ENCODE measurements around the gene ALDH3B2. TPM values are rescaled to one million over a fixed set of nuclear protein-coding genes. Genes with fewer than 3 reads are reported as not detected.

The ALDH3B2 gene
- total RNA-seq, 1 experiment from 2014 or later = 0.13 TPM

DNA sequence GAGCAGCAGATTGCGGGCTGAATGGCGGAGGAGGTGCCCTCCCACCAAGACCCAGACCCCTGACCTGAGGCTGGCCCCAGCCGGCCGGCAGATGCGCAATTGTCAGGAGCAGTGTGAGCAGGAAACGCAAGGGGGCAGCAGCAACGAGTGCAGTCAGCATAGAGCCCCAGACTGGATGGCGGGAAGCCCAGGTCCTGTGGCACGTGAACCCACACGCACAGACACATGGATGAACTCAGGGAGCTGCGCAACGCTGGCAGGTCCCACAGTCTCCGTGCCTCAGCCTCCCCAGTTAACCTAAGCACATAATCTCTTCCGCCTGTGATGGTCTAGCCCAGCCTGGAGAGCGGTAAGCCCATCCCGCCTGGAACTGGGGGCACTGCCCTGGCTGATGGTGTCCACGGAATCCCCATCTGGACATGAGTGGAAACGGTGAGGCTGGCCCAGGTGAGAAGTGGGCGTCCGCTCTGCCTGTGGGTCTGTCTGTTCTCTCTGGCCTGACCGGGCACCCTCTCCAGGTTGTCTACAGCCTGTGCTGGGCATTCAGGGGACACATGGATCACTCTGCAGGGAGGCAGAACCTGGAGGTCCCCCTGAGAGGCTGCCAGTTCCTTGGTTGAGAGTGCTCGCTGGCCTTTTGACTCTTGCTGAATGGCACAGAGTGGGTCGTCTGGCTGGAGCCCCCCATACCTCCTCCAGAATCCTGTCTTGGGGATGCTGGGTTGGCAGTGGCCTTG lies 34.2 kb downstream of the ALDH3B2 start (continued):
- TF ChIP-seq, protein P1, sequence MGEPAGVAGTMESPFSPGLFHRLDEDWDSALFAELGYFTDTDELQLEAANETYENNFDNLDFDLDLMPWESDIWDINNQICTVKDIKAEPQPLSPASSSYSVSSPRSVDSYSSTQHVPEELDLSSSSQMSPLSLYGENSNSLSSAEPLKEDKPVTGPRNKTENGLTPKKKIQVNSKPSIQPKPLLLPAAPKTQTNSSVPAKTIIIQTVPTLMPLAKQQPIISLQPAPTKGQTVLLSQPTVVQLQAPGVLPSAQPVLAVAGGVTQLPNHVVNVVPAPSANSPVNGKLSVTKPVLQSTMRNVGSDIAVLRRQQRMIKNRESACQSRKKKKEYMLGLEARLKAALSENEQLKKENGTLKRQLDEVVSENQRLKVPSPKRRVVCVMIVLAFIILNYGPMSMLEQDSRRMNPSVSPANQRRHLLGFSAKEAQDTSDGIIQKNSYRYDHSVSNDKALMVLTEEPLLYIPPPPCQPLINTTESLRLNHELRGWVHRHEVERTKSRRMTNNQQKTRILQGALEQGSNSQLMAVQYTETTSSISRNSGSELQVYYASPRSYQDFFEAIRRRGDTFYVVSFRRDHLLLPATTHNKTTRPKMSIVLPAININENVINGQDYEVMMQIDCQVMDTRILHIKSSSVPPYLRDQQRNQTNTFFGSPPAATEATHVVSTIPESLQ (CRISPR knock-in tag; IDR thresholded peaks at IDR 0.05) = no peak
- TF ChIP-seq, protein P2, sequence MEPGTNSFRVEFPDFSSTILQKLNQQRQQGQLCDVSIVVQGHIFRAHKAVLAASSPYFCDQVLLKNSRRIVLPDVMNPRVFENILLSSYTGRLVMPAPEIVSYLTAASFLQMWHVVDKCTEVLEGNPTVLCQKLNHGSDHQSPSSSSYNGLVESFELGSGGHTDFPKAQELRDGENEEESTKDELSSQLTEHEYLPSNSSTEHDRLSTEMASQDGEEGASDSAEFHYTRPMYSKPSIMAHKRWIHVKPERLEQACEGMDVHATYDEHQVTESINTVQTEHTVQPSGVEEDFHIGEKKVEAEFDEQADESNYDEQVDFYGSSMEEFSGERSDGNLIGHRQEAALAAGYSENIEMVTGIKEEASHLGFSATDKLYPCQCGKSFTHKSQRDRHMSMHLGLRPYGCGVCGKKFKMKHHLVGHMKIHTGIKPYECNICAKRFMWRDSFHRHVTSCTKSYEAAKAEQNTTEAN (CRISPR knock-in tag; IDR thresholded peaks at IDR 0.05) = peak; percentile 94
- TF ChIP-seq NFE2L1 (CRISPR knock-in tag; IDR thresholded peaks at IDR 0.05) (peak; percentile 97), AFF4 (CRISPR knock-in tag; IDR thresholded peaks at IDR 0.05; ENCODE audit: borderline replicate concordance) (no peak), PRRX2 (CRISPR knock-in tag; IDR thresholded peaks at IDR 0.05) (no peak), ZNF121 (CRISPR knock-in tag; IDR thresholded peaks at IDR 0.05) (peak; percentile 64), TCF7 (CRISPR knock-in tag; IDR thresholded peaks at IDR 0.05; ENCODE audit: low read depth) (peak; percentile 83; the same call in 1 of the 2 replicates), PRDM15 (CRISPR knock-in tag; IDR thresholded peaks at IDR 0.05) (peak; percentile 58)
- TF ChIP-seq, protein P3, sequence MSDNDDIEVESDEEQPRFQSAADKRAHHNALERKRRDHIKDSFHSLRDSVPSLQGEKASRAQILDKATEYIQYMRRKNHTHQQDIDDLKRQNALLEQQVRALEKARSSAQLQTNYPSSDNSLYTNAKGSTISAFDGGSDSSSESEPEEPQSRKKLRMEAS (CRISPR knock-in tag; IDR thresholded peaks at IDR 0.05) = peak; percentile 99
- TF ChIP-seq, protein P4, sequence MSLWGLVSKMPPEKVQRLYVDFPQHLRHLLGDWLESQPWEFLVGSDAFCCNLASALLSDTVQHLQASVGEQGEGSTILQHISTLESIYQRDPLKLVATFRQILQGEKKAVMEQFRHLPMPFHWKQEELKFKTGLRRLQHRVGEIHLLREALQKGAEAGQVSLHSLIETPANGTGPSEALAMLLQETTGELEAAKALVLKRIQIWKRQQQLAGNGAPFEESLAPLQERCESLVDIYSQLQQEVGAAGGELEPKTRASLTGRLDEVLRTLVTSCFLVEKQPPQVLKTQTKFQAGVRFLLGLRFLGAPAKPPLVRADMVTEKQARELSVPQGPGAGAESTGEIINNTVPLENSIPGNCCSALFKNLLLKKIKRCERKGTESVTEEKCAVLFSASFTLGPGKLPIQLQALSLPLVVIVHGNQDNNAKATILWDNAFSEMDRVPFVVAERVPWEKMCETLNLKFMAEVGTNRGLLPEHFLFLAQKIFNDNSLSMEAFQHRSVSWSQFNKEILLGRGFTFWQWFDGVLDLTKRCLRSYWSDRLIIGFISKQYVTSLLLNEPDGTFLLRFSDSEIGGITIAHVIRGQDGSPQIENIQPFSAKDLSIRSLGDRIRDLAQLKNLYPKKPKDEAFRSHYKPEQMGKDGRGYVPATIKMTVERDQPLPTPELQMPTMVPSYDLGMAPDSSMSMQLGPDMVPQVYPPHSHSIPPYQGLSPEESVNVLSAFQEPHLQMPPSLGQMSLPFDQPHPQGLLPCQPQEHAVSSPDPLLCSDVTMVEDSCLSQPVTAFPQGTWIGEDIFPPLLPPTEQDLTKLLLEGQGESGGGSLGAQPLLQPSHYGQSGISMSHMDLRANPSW (CRISPR knock-in tag; conservative IDR thresholded peaks at IDR 0.05; ENCODE audit: low read depth) = no peak
- TF ChIP-seq, protein P5, sequence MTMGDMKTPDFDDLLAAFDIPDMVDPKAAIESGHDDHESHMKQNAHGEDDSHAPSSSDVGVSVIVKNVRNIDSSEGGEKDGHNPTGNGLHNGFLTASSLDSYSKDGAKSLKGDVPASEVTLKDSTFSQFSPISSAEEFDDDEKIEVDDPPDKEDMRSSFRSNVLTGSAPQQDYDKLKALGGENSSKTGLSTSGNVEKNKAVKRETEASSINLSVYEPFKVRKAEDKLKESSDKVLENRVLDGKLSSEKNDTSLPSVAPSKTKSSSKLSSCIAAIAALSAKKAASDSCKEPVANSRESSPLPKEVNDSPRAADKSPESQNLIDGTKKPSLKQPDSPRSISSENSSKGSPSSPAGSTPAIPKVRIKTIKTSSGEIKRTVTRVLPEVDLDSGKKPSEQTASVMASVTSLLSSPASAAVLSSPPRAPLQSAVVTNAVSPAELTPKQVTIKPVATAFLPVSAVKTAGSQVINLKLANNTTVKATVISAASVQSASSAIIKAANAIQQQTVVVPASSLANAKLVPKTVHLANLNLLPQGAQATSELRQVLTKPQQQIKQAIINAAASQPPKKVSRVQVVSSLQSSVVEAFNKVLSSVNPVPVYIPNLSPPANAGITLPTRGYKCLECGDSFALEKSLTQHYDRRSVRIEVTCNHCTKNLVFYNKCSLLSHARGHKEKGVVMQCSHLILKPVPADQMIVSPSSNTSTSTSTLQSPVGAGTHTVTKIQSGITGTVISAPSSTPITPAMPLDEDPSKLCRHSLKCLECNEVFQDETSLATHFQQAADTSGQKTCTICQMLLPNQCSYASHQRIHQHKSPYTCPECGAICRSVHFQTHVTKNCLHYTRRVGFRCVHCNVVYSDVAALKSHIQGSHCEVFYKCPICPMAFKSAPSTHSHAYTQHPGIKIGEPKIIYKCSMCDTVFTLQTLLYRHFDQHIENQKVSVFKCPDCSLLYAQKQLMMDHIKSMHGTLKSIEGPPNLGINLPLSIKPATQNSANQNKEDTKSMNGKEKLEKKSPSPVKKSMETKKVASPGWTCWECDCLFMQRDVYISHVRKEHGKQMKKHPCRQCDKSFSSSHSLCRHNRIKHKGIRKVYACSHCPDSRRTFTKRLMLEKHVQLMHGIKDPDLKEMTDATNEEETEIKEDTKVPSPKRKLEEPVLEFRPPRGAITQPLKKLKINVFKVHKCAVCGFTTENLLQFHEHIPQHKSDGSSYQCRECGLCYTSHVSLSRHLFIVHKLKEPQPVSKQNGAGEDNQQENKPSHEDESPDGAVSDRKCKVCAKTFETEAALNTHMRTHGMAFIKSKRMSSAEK (CRISPR knock-in tag; IDR thresholded peaks at IDR 0.05; ENCODE audit: borderline replicate concordance) = peak; percentile 58; the same call in 1 of the 2 replicates
- TF ChIP-seq, protein P6, sequence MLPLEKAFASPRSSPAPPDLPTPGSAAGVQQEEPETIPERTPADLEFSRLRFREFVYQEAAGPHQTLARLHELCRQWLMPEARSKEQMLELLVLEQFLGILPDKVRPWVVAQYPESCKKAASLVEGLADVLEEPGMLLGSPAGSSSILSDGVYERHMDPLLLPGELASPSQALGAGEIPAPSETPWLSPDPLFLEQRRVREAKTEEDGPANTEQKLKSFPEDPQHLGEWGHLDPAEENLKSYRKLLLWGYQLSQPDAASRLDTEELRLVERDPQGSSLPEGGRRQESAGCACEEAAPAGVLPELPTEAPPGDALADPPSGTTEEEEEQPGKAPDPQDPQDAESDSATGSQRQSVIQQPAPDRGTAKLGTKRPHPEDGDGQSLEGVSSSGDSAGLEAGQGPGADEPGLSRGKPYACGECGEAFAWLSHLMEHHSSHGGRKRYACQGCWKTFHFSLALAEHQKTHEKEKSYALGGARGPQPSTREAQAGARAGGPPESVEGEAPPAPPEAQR (CRISPR knock-in tag; IDR thresholded peaks at IDR 0.05) = no peak
- TF ChIP-seq, protein P7, sequence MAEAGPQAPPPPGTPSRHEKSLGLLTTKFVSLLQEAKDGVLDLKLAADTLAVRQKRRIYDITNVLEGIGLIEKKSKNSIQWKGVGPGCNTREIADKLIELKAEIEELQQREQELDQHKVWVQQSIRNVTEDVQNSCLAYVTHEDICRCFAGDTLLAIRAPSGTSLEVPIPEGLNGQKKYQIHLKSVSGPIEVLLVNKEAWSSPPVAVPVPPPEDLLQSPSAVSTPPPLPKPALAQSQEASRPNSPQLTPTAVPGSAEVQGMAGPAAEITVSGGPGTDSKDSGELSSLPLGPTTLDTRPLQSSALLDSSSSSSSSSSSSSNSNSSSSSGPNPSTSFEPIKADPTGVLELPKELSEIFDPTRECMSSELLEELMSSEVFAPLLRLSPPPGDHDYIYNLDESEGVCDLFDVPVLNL (CRISPR knock-in tag; IDR thresholded peaks at IDR 0.05; ENCODE audit: borderline replicate concordance, low read depth) = peak; percentile 89
- TF ChIP-seq, protein P8, sequence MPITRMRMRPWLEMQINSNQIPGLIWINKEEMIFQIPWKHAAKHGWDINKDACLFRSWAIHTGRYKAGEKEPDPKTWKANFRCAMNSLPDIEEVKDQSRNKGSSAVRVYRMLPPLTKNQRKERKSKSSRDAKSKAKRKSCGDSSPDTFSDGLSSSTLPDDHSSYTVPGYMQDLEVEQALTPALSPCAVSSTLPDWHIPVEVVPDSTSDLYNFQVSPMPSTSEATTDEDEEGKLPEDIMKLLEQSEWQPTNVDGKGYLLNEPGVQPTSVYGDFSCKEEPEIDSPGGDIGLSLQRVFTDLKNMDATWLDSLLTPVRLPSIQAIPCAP (CRISPR knock-in tag; IDR thresholded peaks at IDR 0.05) = peak; percentile 94
